Measurements from ENCODE around the gene PSMG4. TPM values are rescaled to one million over a fixed set of nuclear protein-coding genes. Genes with fewer than 3 reads are reported as not detected.

Gene PSMG4
- total RNA-seq, 1 experiment from 2014 or later = 27.0 TPM

GRCh38 chr6:3305831-3306230 lies 47.1 kb downstream of the PSMG4 start:
- no peak overlapping the region for H3K27ac ChIP-seq (ENCODE audit: low read length)
- H3K36me3 ChIP-seq (ENCODE audit: control insufficient read depth, insufficient read depth, low read length) = no peaks in the 10 kb centered on the region
- intact Hi-C loops (cut with micrococcal nuclease; ENCODE audit: unreplicated experiment) = no loop called here
- no peaks in the 10 kb centered on the region for H3K27me3 ChIP-seq (ENCODE audit: control insufficient read depth, insufficient read depth, low read length)
- DNase-seq (ENCODE audit: low read depth, low spot score) = no peak
- H3K9me3 ChIP-seq (ENCODE audit: control insufficient read depth, insufficient read depth, low read depth, low read length) = no peaks in the 10 kb centered on the region
- no peak overlapping the region for H3K4me3 ChIP-seq (ENCODE audit: low read depth in 2 of 2, low read length in 2 of 2)
- CTCF ChIA-PET = no interaction called here
- POLR2A ChIA-PET = no interaction called here
- TF ChIP-seq SIN3A (IDR thresholded peaks at IDR 0.05; ENCODE audit: borderline replicate concordance, insufficient read depth, low read depth, low read length) (no peak), POLR2AphosphoS5 (IDR thresholded peaks at IDR 0.05; ENCODE audit: low read depth, low read length) (no peak), REST (IDR thresholded peaks at IDR 0.05; ENCODE audit: insufficient read depth in 1 of 2, low read depth in 2 of 2, low read length in 1 of 2) (no peak), TCF7L2 (IDR thresholded peaks at IDR 0.05; ENCODE audit: low read depth, low read length) (no peak)
- TF ChIP-seq, protein P1, sequence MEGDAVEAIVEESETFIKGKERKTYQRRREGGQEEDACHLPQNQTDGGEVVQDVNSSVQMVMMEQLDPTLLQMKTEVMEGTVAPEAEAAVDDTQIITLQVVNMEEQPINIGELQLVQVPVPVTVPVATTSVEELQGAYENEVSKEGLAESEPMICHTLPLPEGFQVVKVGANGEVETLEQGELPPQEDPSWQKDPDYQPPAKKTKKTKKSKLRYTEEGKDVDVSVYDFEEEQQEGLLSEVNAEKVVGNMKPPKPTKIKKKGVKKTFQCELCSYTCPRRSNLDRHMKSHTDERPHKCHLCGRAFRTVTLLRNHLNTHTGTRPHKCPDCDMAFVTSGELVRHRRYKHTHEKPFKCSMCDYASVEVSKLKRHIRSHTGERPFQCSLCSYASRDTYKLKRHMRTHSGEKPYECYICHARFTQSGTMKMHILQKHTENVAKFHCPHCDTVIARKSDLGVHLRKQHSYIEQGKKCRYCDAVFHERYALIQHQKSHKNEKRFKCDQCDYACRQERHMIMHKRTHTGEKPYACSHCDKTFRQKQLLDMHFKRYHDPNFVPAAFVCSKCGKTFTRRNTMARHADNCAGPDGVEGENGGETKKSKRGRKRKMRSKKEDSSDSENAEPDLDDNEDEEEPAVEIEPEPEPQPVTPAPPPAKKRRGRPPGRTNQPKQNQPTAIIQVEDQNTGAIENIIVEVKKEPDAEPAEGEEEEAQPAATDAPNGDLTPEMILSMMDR (IDR thresholded peaks at IDR 0.05) = no peak
- no TSS peak for BruUV-seq (replicated peaks)
- ATAC-seq = no peak
- in situ Hi-C loops (cut with HindIII; ENCODE audit: low pct_unique_long_range_greater_than_20kb, low sequenced_read_pairs) = no loop called here
- no peaks in the 10 kb centered on the region for H3K4me1 ChIP-seq (ENCODE audit: control insufficient read depth, insufficient read depth, low read length)

GRCh38 chr6:3306848-3307247 lies 48.1 kb downstream of the PSMG4 start:
- intact Hi-C loops (cut with micrococcal nuclease; ENCODE audit: unreplicated experiment) = no loop called here
- Histone ChIP-seq H3K36me3 (ENCODE audit: control insufficient read depth, insufficient read depth, low read length) (no peaks in the 10 kb centered on the region), H3K27me3 (ENCODE audit: control insufficient read depth, insufficient read depth, low read length) (no peaks in the 10 kb centered on the region; the same call in 1 of the 2 replicates), H3K9me3 (ENCODE audit: control insufficient read depth, insufficient read depth, low read depth, low read length) (no peaks in the 10 kb centered on the region), H3K4me1 (ENCODE audit: control insufficient read depth, insufficient read depth, low read length) (no peaks in the 10 kb centered on the region), H3K4me3 (ENCODE audit: low read depth in 2 of 2, low read length in 2 of 2) (no peak overlapping the region), H3K27ac (ENCODE audit: low read length) (no peak overlapping the region)
- no TSS peak for BruUV-seq (replicated peaks)
- TF ChIP-seq REST (IDR thresholded peaks at IDR 0.05; ENCODE audit: insufficient read depth in 1 of 2, low read depth in 2 of 2, low read length in 1 of 2) (no peak), SIN3A (IDR thresholded peaks at IDR 0.05; ENCODE audit: borderline replicate concordance, insufficient read depth, low read depth, low read length) (no peak), TCF7L2 (IDR thresholded peaks at IDR 0.05; ENCODE audit: low read depth, low read length) (no peak), POLR2AphosphoS5 (IDR thresholded peaks at IDR 0.05; ENCODE audit: low read depth, low read length) (no peak)
- TF ChIP-seq, protein P1 (IDR thresholded peaks at IDR 0.05) = no peak
- POLR2A ChIA-PET = no interaction called here
- no peak for DNase-seq (ENCODE audit: low read depth, low spot score)
- CTCF ChIA-PET = no interaction called here
- in situ Hi-C loops (cut with HindIII; ENCODE audit: low pct_unique_long_range_greater_than_20kb, low sequenced_read_pairs) = no loop called here
- ATAC-seq = no peak
